AG04450 (cell line): ENCODE results near the gene IL5. TPM values are rescaled to one million over a fixed set of nuclear protein-coding genes. Genes with fewer than 3 reads are reported as not detected.
A peak's percentile ranks its signal among the peaks of the same experiment; 100 is the strongest.

ENCODE experiments used
- CTCF ChIA-PET: fragments of 300-600, 350-600 bp; formaldehyde crosslinking; extraction: SDS; loops from one replicate; lab custom pipeline; 2022; ENCODE audit warnings: antibody characterized with exemption, inconsistent platforms; lab: Charles Lee
- POLR2A ChIA-PET: fragments of 350-600 bp; formaldehyde crosslinking; extraction: SDS; loops from one replicate; lab custom pipeline; 2021; ENCODE audit warnings: antibody characterized with exemption, inconsistent platforms; lab: Yijun Ruan, JAX
- DNase-seq: peaks from one replicate; pipeline ENCODE4 v3.0.0-alpha.2; 2011; ENCODE audit warnings: low read depth, low spot score
- H3K27ac ChIP-seq: one replicate; pipeline ENCODE4 v1.5.1; 2012; ENCODE audit warnings: low read depth, low read length, control low read depth
- H3K27me3 ChIP-seq: one replicate; pipeline ENCODE4 v1.6.0; 2012; ENCODE audit warnings: low read length; ENCODE audit not compliant: control insufficient read depth, insufficient read depth
- H3K4me3 ChIP-seq: 2 replicates; pipeline ENCODE4 v1.5.1; 2011; ENCODE audit warnings: mild to moderate bottlenecking, low read depth, low read length, control low read depth
- H3K9me3 ChIP-seq: 2 replicates; pipeline ENCODE4 v1.5.1; 2012; ENCODE audit warnings: low read length; ENCODE audit not compliant: control insufficient read depth, insufficient read depth
- polyA minus RNA-seq: library from RNA; depleted of rRNA, polyadenylated mRNA; stranded (reverse); fragments of >200 nt; gene quantifications from 2 replicates; pipeline ENCODE4 v1.2.3, GENCODE V29; 2011; rRNA and poly(A)+ RNA removed
- polyA plus RNA-seq: library from polyadenylated mRNA; depleted of rRNA; stranded (reverse); fragments of >200 nt; gene quantifications from 2 replicates; pipeline ENCODE4 v1.2.3, GENCODE V29; 2011; rRNA removed
- TF ChIP-seq, protein P1 (sequence below): IDR thresholded peaks from 2 replicates; pipeline ENCODE4 v1.5.1; 2011; ENCODE audit warnings: low read depth, low read length, control low read depth, inconsistent platforms

The IL5 gene
- not detected in 2 replicates for polyA plus RNA-seq
- not detected in 2 replicates for polyA minus RNA-seq

DNA sequence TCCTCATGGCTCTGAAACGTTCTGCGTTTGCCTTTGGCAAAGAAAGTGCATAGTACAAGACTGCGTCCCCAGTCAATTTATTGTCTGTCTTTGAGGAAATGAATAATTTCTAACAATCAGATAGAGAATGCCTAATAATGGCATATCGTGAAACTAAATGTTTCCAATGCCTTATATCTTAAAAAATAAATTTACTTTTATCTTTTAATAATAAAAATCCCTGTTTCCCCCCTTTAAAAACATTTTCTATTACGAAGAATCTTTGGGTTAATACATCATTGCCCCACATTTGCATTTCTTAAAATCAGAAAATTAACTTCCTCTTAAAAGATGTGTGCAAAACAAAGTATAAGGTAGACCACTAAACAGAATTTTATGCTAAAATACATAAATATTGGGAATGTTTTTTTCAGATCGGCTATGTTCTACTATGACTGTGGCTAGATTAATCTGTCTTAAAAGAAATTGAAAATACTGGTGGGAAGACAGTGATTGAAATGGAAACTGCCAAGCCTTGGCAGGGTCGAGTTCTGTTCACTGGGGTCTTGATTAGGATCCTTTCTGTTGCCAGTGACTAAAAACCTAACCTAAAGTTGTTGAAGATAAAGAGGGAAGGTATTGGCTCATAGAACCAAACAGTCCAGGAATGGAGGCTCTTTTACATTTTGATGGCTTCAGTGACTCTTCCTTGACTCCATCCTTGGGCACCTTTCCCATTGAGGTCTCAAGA lies at the start of gene IL5:
IL5 (minus strand) TSS at position 51 of the 730 bp plus-strand sequence; CDS start at position 7, 44 bp downstream.
- ChIA-PET CTCF (interaction anchor here (1.0 to 2.0 kb wide), 3 partner anchors 16 to 157 kb away, joined by 3 to 7 read pairs (median 6); no protein-coding TSS in a partner anchor), POLR2A (no interaction called here)
- no peak within 1 kb of the TSS for H3K4me3 ChIP-seq
- TF ChIP-seq, protein P1, sequence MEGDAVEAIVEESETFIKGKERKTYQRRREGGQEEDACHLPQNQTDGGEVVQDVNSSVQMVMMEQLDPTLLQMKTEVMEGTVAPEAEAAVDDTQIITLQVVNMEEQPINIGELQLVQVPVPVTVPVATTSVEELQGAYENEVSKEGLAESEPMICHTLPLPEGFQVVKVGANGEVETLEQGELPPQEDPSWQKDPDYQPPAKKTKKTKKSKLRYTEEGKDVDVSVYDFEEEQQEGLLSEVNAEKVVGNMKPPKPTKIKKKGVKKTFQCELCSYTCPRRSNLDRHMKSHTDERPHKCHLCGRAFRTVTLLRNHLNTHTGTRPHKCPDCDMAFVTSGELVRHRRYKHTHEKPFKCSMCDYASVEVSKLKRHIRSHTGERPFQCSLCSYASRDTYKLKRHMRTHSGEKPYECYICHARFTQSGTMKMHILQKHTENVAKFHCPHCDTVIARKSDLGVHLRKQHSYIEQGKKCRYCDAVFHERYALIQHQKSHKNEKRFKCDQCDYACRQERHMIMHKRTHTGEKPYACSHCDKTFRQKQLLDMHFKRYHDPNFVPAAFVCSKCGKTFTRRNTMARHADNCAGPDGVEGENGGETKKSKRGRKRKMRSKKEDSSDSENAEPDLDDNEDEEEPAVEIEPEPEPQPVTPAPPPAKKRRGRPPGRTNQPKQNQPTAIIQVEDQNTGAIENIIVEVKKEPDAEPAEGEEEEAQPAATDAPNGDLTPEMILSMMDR, result no peak
- H3K27ac ChIP-seq, result no peak within 1 kb of the TSS
- peaks cover 14% of the 10 kb centered on the region for H3K27me3 ChIP-seq
- H3K9me3 ChIP-seq, result no peaks in the 10 kb centered on the region
- DNase-seq, result no peak

DNA sequence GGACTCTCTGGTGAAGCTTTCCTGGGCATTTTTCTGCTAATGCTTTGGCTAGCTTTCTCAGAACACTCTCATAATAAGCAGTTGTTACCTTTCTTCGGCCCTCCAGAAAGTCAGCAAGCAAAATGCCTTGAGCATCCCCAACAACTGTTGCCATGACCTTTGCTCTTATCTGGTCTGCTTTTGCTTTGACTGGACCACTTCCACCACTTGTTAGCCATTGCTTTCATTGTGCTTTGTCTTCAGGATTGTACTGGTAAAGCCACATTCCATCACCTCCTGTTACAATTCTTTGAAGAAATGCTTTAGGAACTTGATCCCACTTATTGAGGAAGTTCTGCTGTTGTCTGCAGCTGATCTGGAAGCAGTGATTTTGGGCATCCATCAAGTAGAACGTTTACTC lies 49.2 kb upstream of the IL5 start:
- CTCF ChIA-PET, result interaction anchor here (1.8 kb wide), 1 partner anchor 227 kb away, joined by 9 read pairs; no protein-coding TSS in a partner anchor

GRCh38 chr5:132591145-132591544 lies 47.8 kb upstream of the IL5 start:
- ChIA-PET POLR2A (interaction anchor here (0.7 kb wide), 1 partner anchor 81 kb away, joined by 3 read pairs; no protein-coding TSS in a partner anchor), CTCF (interaction anchor here (0.5 to 1.8 kb wide), 4 partner anchors 160 to 301 kb away, joined by 3 to 9 read pairs (median 6); no protein-coding TSS in a partner anchor)
- no peaks in the 10 kb centered on the region for H3K9me3 ChIP-seq
- no peaks in the 10 kb centered on the region for H3K27me3 ChIP-seq
- TF ChIP-seq, protein P1, result 0 out of 2 replicates have a peak, but pooled peaks have one; percentile 21
- H3K27ac ChIP-seq, result no peak overlapping the region
- DNase-seq, result no peak
- H3K4me3 ChIP-seq, result no peak overlapping the region

More for the DNA sequence above, 49.2 kb upstream of the IL5 start:
- TF ChIP-seq, protein P1, result no peak
- H3K4me3 ChIP-seq, result no peak overlapping the region
- H3K27me3 ChIP-seq, result no peaks in the 10 kb centered on the region
- DNase-seq, result no peak
- POLR2A ChIA-PET, result no interaction called here
- H3K27ac ChIP-seq, result no peak overlapping the region
- no peaks in the 10 kb centered on the region for H3K9me3 ChIP-seq

DNA sequence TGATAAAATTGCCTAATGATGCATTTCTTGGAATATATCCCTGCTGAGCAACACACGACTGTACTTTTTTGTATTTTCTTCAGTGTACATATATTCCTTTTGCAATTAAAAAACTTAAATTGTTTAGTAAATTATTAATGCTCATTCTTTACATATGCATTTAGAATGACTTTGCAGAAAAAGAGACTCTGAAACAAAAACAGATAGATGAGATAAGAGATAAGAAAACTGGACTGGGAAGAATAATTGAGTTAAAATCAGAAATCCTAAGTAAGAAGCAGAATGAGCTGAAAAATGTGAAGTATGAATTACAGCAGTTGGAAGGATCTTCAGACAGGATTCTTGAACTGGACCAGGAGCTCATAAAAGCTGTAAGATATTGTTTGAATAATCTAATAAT lies 46.1 kb upstream of the IL5 start:
- no peak overlapping the region for H3K4me3 ChIP-seq

More for the DNA sequence above, 46.1 kb upstream of the IL5 start:
- TF ChIP-seq, protein P1, result no peak
- no peak for DNase-seq
- no peaks in the 10 kb centered on the region for H3K27me3 ChIP-seq
- no peaks in the 10 kb centered on the region for H3K9me3 ChIP-seq
- ChIA-PET CTCF (interaction anchor here (0.9 to 1.1 kb wide), 2 partner anchors 203 to 231 kb away, joined by 3 to 5 read pairs; no protein-coding TSS in a partner anchor), POLR2A (no interaction called here)
- no peak overlapping the region for H3K27ac ChIP-seq
